Measurements from ENCODE around the gene SETD1B. TPM values are rescaled to one million over a fixed set of nuclear protein-coding genes. Genes with fewer than 3 reads are reported as not detected.

The SETD1B gene
- total RNA-seq, 2 donors from 2014 or later, result 19.2 to 27.5 TPM

GRCh38 chr12:121786440-121786825, 17.4 kb upstream of the SETD1B start:
- no peaks in the 10 kb centered on the region for H3K36me3 ChIP-seq
- WGBS, result 61% methylated on average over 6 of the region's 6 CpGs
- DNase-seq (ENCODE audit: low spot score), result no peak
- no peak overlapping the region for H3K27ac ChIP-seq
- no peaks in the 10 kb centered on the region for H3K27me3 ChIP-seq (replicated peaks; ENCODE audit: insufficient read depth)
- TF ChIP-seq POLR2AphosphoS5 (IDR thresholded peaks at IDR 0.05), result no peak
- no peak for TF ChIP-seq CTCF (IDR thresholded peaks at IDR 0.05)
- TF ChIP-seq POLR2A (IDR thresholded peaks at IDR 0.05), result no peak
- H3K9me3 ChIP-seq, result no peaks in the 10 kb centered on the region
- intact Hi-C loops (cut with DNase I), result no loop called here
- H3K4me1 ChIP-seq (replicated peaks), result peaks cover 5% of the 10 kb centered on the region
- no peak overlapping the region for H3K4me3 ChIP-seq

GRCh38 chr12:121787063-121788025, 16.5 kb upstream of the SETD1B start:
- H3K27ac ChIP-seq, result no peak overlapping the region
- no peak for DNase-seq (ENCODE audit: low spot score)
- intact Hi-C loops (cut with DNase I), result no loop called here
- no peaks in the 10 kb centered on the region for H3K36me3 ChIP-seq
- H3K4me1 ChIP-seq (replicated peaks), result no peaks in the 10 kb centered on the region
- H3K9me3 ChIP-seq, result no peaks in the 10 kb centered on the region
- 86% methylated on average over 17 of the region's 17 CpGs for WGBS
- H3K4me3 ChIP-seq, result no peak overlapping the region
- H3K27me3 ChIP-seq (replicated peaks; ENCODE audit: insufficient read depth), result no peaks in the 10 kb centered on the region
- TF ChIP-seq POLR2AphosphoS5 (IDR thresholded peaks at IDR 0.05) (no peak), CTCF (IDR thresholded peaks at IDR 0.05) (no peak), POLR2A (IDR thresholded peaks at IDR 0.05) (no peak)

GRCh38 chr12:121788176-121788818, 15.5 kb upstream of the SETD1B start:
- H3K4me3 ChIP-seq, result no peak overlapping the region
- no peak for DNase-seq (ENCODE audit: low spot score)
- no peaks in the 10 kb centered on the region for H3K4me1 ChIP-seq (replicated peaks)
- H3K27me3 ChIP-seq (replicated peaks; ENCODE audit: insufficient read depth), result no peaks in the 10 kb centered on the region
- TF ChIP-seq CTCF (IDR thresholded peaks at IDR 0.05) (no peak), POLR2A (IDR thresholded peaks at IDR 0.05) (no peak), POLR2AphosphoS5 (IDR thresholded peaks at IDR 0.05) (no peak)
- H3K9me3 ChIP-seq, result no peaks in the 10 kb centered on the region
- H3K36me3 ChIP-seq, result no peaks in the 10 kb centered on the region
- intact Hi-C loops (cut with DNase I), result no loop called here
- 84% methylated on average over 7 of the region's 7 CpGs for WGBS
- H3K27ac ChIP-seq, result no peak overlapping the region

- Histone ChIP-seq H3K4me1 (replicated peaks) (peaks cover under 1% of the 10 kb centered on the region), H3K36me3 (no peaks in the 10 kb centered on the region), H3K4me3 (no peak overlapping the region), H3K9me3 (no peaks in the 10 kb centered on the region), H3K27ac (no peak overlapping the region), H3K27me3 (replicated peaks; ENCODE audit: insufficient read depth) (no peaks in the 10 kb centered on the region)
- 85% methylated on average over 12 of the region's 13 CpGs for WGBS
- TF ChIP-seq CTCF (IDR thresholded peaks at IDR 0.05), result no peak
- TF ChIP-seq POLR2A (IDR thresholded peaks at IDR 0.05), result no peak
- DNase-seq (ENCODE audit: low spot score), result no peak
- intact Hi-C loops (cut with DNase I), result no loop called here
Measured at GRCh38 chr12:121789233-121789781, 14.5 kb upstream of the SETD1B start.

Data from prostate gland (tissue), 2 donors.